Stomach (tissue), 9 donors: Measurements from ENCODE around the gene CEP55. TPM values are rescaled to one million over a fixed set of nuclear protein-coding genes. Genes with fewer than 3 reads are reported as not detected.
"Not testable (repeated sequence)": the region's sequence is repeated elsewhere in the genome, so short reads cannot be mapped to it uniquely, and the experiment has no call there.

ENCODE experiments used
- DNase-seq, 2 donors: peaks; one replicate each; pipeline versions ENCODE4 v3.0.0 to v3.0.0-alpha.2; 2013 to 2019
- H3K27ac ChIP-seq, 5 donors: fragments of 200-600 bp in 4 of 5; sonication (generic) in 4 of 5; one replicate each; pipeline ENCODE4 v1.5.1; 2013 to 2019; ENCODE audit warnings: mild to moderate bottlenecking in 1 of 5, moderate library complexity in 1 of 5
- H3K27me3 ChIP-seq, 3 donors: fragments of 200-600 bp; sonication (generic); one replicate each; pipeline ENCODE4 v1.5.1; 2017 to 2019; ENCODE audit warnings: mixed run types in 1 of 3
- H3K36me3 ChIP-seq, 4 donors: fragments of 200-600 bp; sonication (generic); 1 replicate in 3 of 4; 2 replicates in 1 of 4; pipeline ENCODE4 v1.5.1; 2016 to 2019
- H3K4me1 ChIP-seq, 4 donors: fragments of 200-600 bp; sonication (generic); one replicate each; pipeline ENCODE4 v1.5.1; 2016 to 2019
- H3K4me3 ChIP-seq, 4 donors: fragments of 200-600 bp; sonication (generic) in 3 of 4; one replicate each; pipeline ENCODE4 v1.5.1; 2016 to 2019; ENCODE audit warnings: mild to moderate bottlenecking in 1 of 4
- H3K9me3 ChIP-seq, 4 donors: fragments of 200-600 bp; sonication (generic); one replicate each; pipeline ENCODE4 v1.5.1; 2016 to 2019
- CTCF ChIP-seq, 7 experiments: fragments of 450-650 bp in 4 of 7; fragments of 200-600 bp in 3 of 7; sonication (generic) in 3 of 7; IDR thresholded peaks; one replicate each; pipeline ENCODE4 v1.5.1; 2016 to 2019; ENCODE audit warnings: antibody characterized with exemption in 7 of 7, control low read depth in 2 of 7, mild to moderate bottlenecking in 1 of 7
- EP300 ChIP-seq: sonication (generic); formaldehyde crosslinking; IDR thresholded peaks from one replicate; pipeline ENCODE4 v1.6.1; 2017; ENCODE audit warnings: antibody characterized with exemption
- POLR2A ChIP-seq, 4 donors: fragments of 450-650 bp; IDR thresholded peaks; one replicate each; pipeline ENCODE4 v1.6.1; 2016; ENCODE audit warnings: antibody characterized with exemption in 4 of 4, control low read depth in 2 of 4, mild to moderate bottlenecking in 1 of 4, moderate library complexity in 1 of 4
- POLR2AphosphoS5 ChIP-seq, 3 donors: sonication (generic); formaldehyde crosslinking; IDR thresholded peaks; one replicate each; pipeline ENCODE4 v1.6.1; 2016; ENCODE audit warnings: antibody characterized with exemption in 3 of 3
- WGBS, 5 donors: extraction: QIAGEN DNeasy Blood & Tissue Kit in 3 of 5; methylation state at CpG; one replicate each; pipeline versions ENCODE4 v1.1.5 to v1.1.7; 2013 to 2018; 5-methylcytosine and 5-hydroxymethylcytosine counted together
- intact Hi-C: fragments of 100-400 bp; cut with DNase I; formaldehyde crosslinking; loops from one replicate; pipeline ENCODE4 v1.15.1; 2023; ENCODE audit warnings: low total_unique reads
- polyA plus RNA-seq, 3 donors: library from polyadenylated mRNA; stranded (reverse); fragments of 200-250 nt; gene quantifications; one replicate each; pipeline ENCODE4 v1.2.3, GENCODE V29; 2013
- total RNA-seq, 5 donors: library from RNA; depleted of rRNA; stranded (reverse); fragments of >200 nt; gene quantifications; one replicate each; pipeline versions ENCODE4 v1.1.0 to v1.2.3, GENCODE V29; 2014 to 2016
- donor health status: healthy with polysubstance abuse.
- donor health status: Bipolar disorder and iron deficiency.
- donor health status: healthy.

The CEP55 gene
- total and polyA plus RNA-seq, 8 donors, result 0.58 to 7.2 (median 3.1) TPM; not detected in 1

GRCh38 chr10:93515071-93516005 lies 18.9 kb downstream of the CEP55 start:
- H3K4me3 ChIP-seq, result no peak overlapping the region
- no peak for DNase-seq
- TF ChIP-seq POLR2A (IDR thresholded peaks at IDR 0.05) (no peak), CTCF (IDR thresholded peaks at IDR 0.05) (no peak), POLR2AphosphoS5 (IDR thresholded peaks at IDR 0.05) (no peak), EP300 (no peak)
- H3K4me1 ChIP-seq, result no peaks in the 10 kb centered on the region
- peak overlapping the region in 2 of 5 donors; percentile 44 to 60 for H3K27ac ChIP-seq
- H3K27me3 ChIP-seq, result no peaks in the 10 kb centered on the region
- intact Hi-C loops, result no loop called here
- no peaks in the 10 kb centered on the region for H3K9me3 ChIP-seq
- H3K36me3 ChIP-seq, result peaks cover 0 to 6% (median 0%) of the 10 kb centered on the region in 4 donors
- WGBS, 5 donors, result 66 to 79% (median 74%) methylated on average over 8 of the region's 8 CpGs

GRCh38 chr10:93516006-93516380 lies 19.6 kb downstream of the CEP55 start:
- 91 to 100% (median 100%) methylated on average over 1 of the region's 1 CpG for WGBS, 5 donors
- H3K4me3 ChIP-seq, result no peak overlapping the region
- no peak for DNase-seq
- peaks cover 0 to 8% (median 0%) of the 10 kb centered on the region in 4 donors for H3K36me3 ChIP-seq
- TF ChIP-seq POLR2AphosphoS5 (IDR thresholded peaks at IDR 0.05), result no peak
- TF ChIP-seq CTCF (IDR thresholded peaks at IDR 0.05), result no peak
- H3K27ac ChIP-seq, result peak overlapping the region in 2 of 5 donors; percentile 44 to 60
- peaks cover 0 to 1% (median 0%) of the 10 kb centered on the region in 4 donors for H3K9me3 ChIP-seq
- no peaks in the 10 kb centered on the region for H3K27me3 ChIP-seq
- intact Hi-C loops, result no loop called here
- no peaks in the 10 kb centered on the region for H3K4me1 ChIP-seq

DNA sequence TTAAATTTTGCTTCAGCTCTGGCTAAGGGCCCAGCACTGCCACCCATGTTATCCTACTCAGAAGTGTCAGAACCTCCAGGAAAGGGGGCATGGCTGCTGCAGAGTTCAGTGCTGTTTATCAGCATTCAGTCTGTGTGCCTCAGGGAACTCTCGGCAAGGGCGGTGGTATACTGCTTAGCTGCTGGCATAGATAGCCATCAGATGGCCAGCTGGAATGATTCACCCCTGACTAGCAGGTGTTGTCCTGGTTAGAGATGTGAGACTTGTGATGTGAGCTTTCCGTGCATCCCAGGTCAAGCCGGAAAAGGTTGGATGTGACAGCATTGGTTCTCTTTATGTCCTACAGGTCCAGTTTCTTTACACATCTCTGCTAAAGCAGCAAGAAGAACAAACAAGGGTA lies 22.1 kb downstream of the CEP55 start:
- intact Hi-C loops, result no loop called here
- H3K36me3 ChIP-seq, result peaks cover 0 to 14% (median 0%) of the 10 kb centered on the region in 4 donors
- no peak for TF ChIP-seq POLR2A (IDR thresholded peaks at IDR 0.05)
- no peak for TF ChIP-seq EP300
- no peak for TF ChIP-seq POLR2AphosphoS5 (IDR thresholded peaks at IDR 0.05)
- TF ChIP-seq CTCF (IDR thresholded peaks at IDR 0.05), result no peak
- H3K4me1 ChIP-seq, result no peaks in the 10 kb centered on the region
- no peaks in the 10 kb centered on the region for H3K27me3 ChIP-seq
- no peak overlapping the region for H3K4me3 ChIP-seq
- H3K9me3 ChIP-seq, result peaks cover 0 to 6% (median 2%) of the 10 kb centered on the region in 4 donors
- DNase-seq, result no peak
- H3K27ac ChIP-seq, result no peak overlapping the region
- WGBS, 5 donors, result 94 to 99% (median 97%) methylated on average over 4 of the region's 4 CpGs

GRCh38 chr10:93535293-93535692 lies 38.9 kb downstream of the CEP55 start:
- WGBS, 5 donors, result 76 to 91% (median 88%) methylated on average over 3 to 5 of the region's 5 CpGs
- Histone ChIP-seq H3K4me1 (no peaks in the 10 kb centered on the region), H3K36me3 (no peaks in the 10 kb centered on the region), H3K27me3 (peaks cover 0 to 20% (median 0%) of the 10 kb centered on the region in 3 donors), H3K27ac (no peak overlapping the region), H3K9me3 (no peaks in the 10 kb centered on the region), H3K4me3 (no peak overlapping the region)
- intact Hi-C loops, result no loop called here
- no peak for DNase-seq
- TF ChIP-seq EP300 (no peak), CTCF (IDR thresholded peaks at IDR 0.05) (no peak), POLR2A (IDR thresholded peaks at IDR 0.05) (no peak), POLR2AphosphoS5 (IDR thresholded peaks at IDR 0.05) (no peak)

- 91 to 97% (median 95%) methylated on average over 4 of the region's 4 CpGs for WGBS, 5 donors
- H3K36me3 ChIP-seq, DNase-seq, intact Hi-C loops, H3K9me3 ChIP-seq, H3K4me3 ChIP-seq, H3K27me3 ChIP-seq, H3K27ac ChIP-seq: not testable (repeated sequence)
- peaks cover 7 to 12% (median 8%) of the 10 kb centered on the region in 4 donors for H3K4me1 ChIP-seq
Observed at GRCh38 chr10:93540871-93541270, 44.5 kb downstream of the CEP55 start.
